Brain microvascular endothelial cell (primary cell): Measurements from ENCODE around the gene SSBP2.

ENCODE experiments used
- DNase-seq: peaks from one replicate; pipeline ENCODE4 v3.0.0-alpha.2; 2020
- H3K27ac ChIP-seq: fragments of 250-450 bp; sonication (Bioruptor Pico); 2 replicates; pipeline ENCODE4 v1.5.1; 2020; ENCODE audit warnings: mild to moderate bottlenecking, moderate library complexity
- H3K27me3 ChIP-seq: fragments of 250-450 bp; sonication (Bioruptor Pico); replicated peaks from 2 replicates; pipeline ENCODE4 v1.5.1; 2020; ENCODE audit warnings: mild to moderate bottlenecking
- H3K36me3 ChIP-seq: fragments of 250-450 bp; sonication (Bioruptor Pico); replicated peaks from 2 replicates; pipeline ENCODE4 v1.5.1; 2020; ENCODE audit warnings: mild to moderate bottlenecking
- H3K4me3 ChIP-seq: 2 replicates; pipeline ENCODE4 v1.5.1; 2011; ENCODE audit warnings: low read depth, mild to moderate bottlenecking, control low read depth, low read length, moderate library complexity
- in situ Hi-C: cut with HindIII; loops from 2 replicates; pipeline ENCODE4 v1.10.0; 2017; ENCODE audit warnings: low sequenced_read_pairs, low pct_ligation_motif_present
- TF ChIP-seq, protein P1 (sequence below): IDR thresholded peaks from 2 replicates; pipeline ENCODE4 v1.5.1; 2011; ENCODE audit warnings: low read depth, mild to moderate bottlenecking, moderate library complexity, low read length, control low read depth, inconsistent platforms; ENCODE audit errors: missing control alignments

Gene SSBP2

GRCh38 chr5:81748556-81748955, 2.3 kb downstream of the SSBP2 start:
- in situ Hi-C loops = no loop called here
- no peaks in the 10 kb centered on the region for H3K27me3 ChIP-seq
- no peak overlapping the region for H3K27ac ChIP-seq
- H3K4me3 ChIP-seq = no peak overlapping the region
- TF ChIP-seq, protein P1, sequence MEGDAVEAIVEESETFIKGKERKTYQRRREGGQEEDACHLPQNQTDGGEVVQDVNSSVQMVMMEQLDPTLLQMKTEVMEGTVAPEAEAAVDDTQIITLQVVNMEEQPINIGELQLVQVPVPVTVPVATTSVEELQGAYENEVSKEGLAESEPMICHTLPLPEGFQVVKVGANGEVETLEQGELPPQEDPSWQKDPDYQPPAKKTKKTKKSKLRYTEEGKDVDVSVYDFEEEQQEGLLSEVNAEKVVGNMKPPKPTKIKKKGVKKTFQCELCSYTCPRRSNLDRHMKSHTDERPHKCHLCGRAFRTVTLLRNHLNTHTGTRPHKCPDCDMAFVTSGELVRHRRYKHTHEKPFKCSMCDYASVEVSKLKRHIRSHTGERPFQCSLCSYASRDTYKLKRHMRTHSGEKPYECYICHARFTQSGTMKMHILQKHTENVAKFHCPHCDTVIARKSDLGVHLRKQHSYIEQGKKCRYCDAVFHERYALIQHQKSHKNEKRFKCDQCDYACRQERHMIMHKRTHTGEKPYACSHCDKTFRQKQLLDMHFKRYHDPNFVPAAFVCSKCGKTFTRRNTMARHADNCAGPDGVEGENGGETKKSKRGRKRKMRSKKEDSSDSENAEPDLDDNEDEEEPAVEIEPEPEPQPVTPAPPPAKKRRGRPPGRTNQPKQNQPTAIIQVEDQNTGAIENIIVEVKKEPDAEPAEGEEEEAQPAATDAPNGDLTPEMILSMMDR = no peak
- no peak for DNase-seq
- no peaks in the 10 kb centered on the region for H3K36me3 ChIP-seq

DNA sequence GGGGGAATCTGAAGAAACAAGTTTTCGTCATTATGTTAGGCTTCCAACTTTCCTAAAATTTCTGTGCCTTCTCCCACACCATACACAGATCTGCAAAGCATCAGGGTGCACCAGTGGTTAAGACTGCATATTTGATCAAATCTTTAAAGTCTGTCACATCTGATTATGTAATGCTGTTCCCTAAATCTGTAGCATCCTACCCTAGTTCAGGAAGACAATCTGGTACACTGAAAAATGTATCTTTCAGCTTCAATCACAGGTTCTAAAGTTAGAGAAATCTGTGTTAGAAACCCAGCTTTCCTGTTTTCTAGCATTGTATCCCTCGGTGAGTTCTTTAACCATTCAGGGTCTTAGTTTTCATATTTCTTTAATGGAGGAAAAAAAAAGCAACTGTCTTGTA, 3.9 kb downstream of the SSBP2 start:
- in situ Hi-C loops = no loop called here
- no peak for DNase-seq
- no peak overlapping the region for H3K27ac ChIP-seq
- TF ChIP-seq, protein P1 = no peak
- no peaks in the 10 kb centered on the region for H3K27me3 ChIP-seq
- no peak overlapping the region for H3K4me3 ChIP-seq
- H3K36me3 ChIP-seq = no peaks in the 10 kb centered on the region

GRCh38 chr5:81740758-81741157, 10.1 kb downstream of the SSBP2 start:
- in situ Hi-C loops = no loop called here
- TF ChIP-seq, protein P1 = no peak
- no peak overlapping the region for H3K27ac ChIP-seq

GRCh38 chr5:81739291-81739690, 11.6 kb downstream of the SSBP2 start:
- H3K27me3 ChIP-seq = no peaks in the 10 kb centered on the region
- TF ChIP-seq, protein P1 = no peak
- no peak overlapping the region for H3K27ac ChIP-seq
- in situ Hi-C loops = no loop called here
- DNase-seq = no peak
- no peak overlapping the region for H3K4me3 ChIP-seq
- H3K36me3 ChIP-seq = no peaks in the 10 kb centered on the region

More at GRCh38 chr5:81740758-81741157, 10.1 kb downstream of the SSBP2 start:
- no peak for DNase-seq
- no peaks in the 10 kb centered on the region for H3K27me3 ChIP-seq
- no peak overlapping the region for H3K4me3 ChIP-seq
- no peaks in the 10 kb centered on the region for H3K36me3 ChIP-seq

DNA sequence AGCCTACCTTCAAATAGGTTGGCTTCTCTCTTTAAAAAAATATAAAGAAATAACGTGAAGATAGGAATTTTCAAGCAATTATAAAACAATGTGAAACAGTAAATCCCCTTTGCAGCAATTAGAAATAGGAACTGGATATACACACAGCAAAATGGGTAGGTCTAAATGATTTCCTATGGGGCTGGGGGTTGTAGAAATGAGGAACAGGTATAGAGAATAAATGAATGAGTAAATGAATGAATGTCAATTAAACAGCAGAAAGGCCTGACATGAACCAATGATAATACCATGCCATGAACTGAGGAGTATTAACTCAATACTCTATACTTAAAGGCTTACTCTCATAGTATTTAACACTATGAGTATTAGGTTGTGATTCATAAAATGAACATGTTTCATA, 21.6 kb downstream of the SSBP2 start:
- no peak overlapping the region for H3K27ac ChIP-seq
- no peak for DNase-seq
- no peak overlapping the region for H3K4me3 ChIP-seq
- in situ Hi-C loops = no loop called here
- TF ChIP-seq, protein P1 = no peak
- no peaks in the 10 kb centered on the region for H3K36me3 ChIP-seq
- no peaks in the 10 kb centered on the region for H3K27me3 ChIP-seq

- Histone ChIP-seq H3K36me3 (no peaks in the 10 kb centered on the region), H3K27ac (no peak overlapping the region), H3K27me3 (no peaks in the 10 kb centered on the region), H3K4me3 (no peak overlapping the region)
- in situ Hi-C loops = no loop called here
- no peak for DNase-seq
- TF ChIP-seq, protein P1 = no peak
These were observed 22.6 kb downstream of the SSBP2 start for GRCh38 chr5:81728301-81728700.
